Effector memory CD8-positive, alpha-beta T cell (primary cell): ENCODE results near the gene CEACAM7.
"Not testable (repeated sequence)": the region's sequence is repeated elsewhere in the genome, so short reads cannot be mapped to it uniquely, and the experiment has no call there.

Experiments used
- ATAC-seq: fragments of 150-1000 bp; cut with Tn5 transposase; replicated peaks from 2 replicates; pipeline ENCODE4 v1.10.0; 2021; ENCODE audit warnings: mild to moderate bottlenecking, moderate library complexity
- DNase-seq, 3 experiments: peaks; one replicate each; pipeline ENCODE4 v3.0.0; 2021
- H3K27ac Mint-ChIP-seq, 2 donors: one replicate each; pipeline ENCODE4 v1.8.0; 2022; ENCODE audit warnings: mild to moderate bottlenecking in 2 of 2, mixed read lengths in 2 of 2, moderate library complexity in 2 of 2
- H3K27me3 Mint-ChIP-seq, 2 donors: one replicate each; pipeline ENCODE4 v1.8.0; 2022; ENCODE audit warnings: mixed read lengths in 2 of 2
- H3K36me3 Mint-ChIP-seq: one replicate; pipeline ENCODE4 v1.8.0; 2022; ENCODE audit warnings: mild to moderate bottlenecking, moderate library complexity, mixed read lengths; ENCODE audit not compliant: insufficient read depth
- H3K4me1 Mint-ChIP-seq, 2 donors: one replicate each; pipeline ENCODE4 v1.8.0; 2022; ENCODE audit warnings: low read depth in 2 of 2, mixed read lengths in 2 of 2
- H3K4me3 Mint-ChIP-seq, 2 donors: one replicate each; pipeline ENCODE4 v1.8.0; 2022; ENCODE audit warnings: mild to moderate bottlenecking in 2 of 2, mixed read lengths in 2 of 2, moderate library complexity in 2 of 2
- H3K9me3 Mint-ChIP-seq, 2 donors: one replicate each; pipeline ENCODE4 v1.8.0; 2022; ENCODE audit warnings: mixed read lengths in 2 of 2
- total RNA-seq, 9 experiments: gene quantifications; one replicate each; lab custom pipeline; 2026; lab: John Stamatoyannopoulos, UW

Gene CEACAM7
- 0 reads per million in 9 experiments for total RNA-seq

- peaks cover 0 to 8% of the 10 kb centered on the region in 2 donors for H3K4me1 Mint-ChIP-seq
- DNase-seq, result no peak
- ATAC-seq, result no peak
- no peaks in the 10 kb centered on the region for H3K9me3 Mint-ChIP-seq
- no peak within 1 kb of the TSS for H3K4me3 Mint-ChIP-seq
- H3K27me3 Mint-ChIP-seq, result peaks cover 89 to 96% of the 10 kb centered on the region in 2 donors
- H3K36me3 Mint-ChIP-seq, result no peaks in the 10 kb centered on the region
- H3K27ac Mint-ChIP-seq, result no peak within 1 kb of the TSS
Measured at GRCh38 chr19:41688098-41688497, at the start of gene CEACAM7. CEACAM7 (minus strand) TSS chr19:41688270; CDS start chr19:41688165, 105 bp downstream.

DNA sequence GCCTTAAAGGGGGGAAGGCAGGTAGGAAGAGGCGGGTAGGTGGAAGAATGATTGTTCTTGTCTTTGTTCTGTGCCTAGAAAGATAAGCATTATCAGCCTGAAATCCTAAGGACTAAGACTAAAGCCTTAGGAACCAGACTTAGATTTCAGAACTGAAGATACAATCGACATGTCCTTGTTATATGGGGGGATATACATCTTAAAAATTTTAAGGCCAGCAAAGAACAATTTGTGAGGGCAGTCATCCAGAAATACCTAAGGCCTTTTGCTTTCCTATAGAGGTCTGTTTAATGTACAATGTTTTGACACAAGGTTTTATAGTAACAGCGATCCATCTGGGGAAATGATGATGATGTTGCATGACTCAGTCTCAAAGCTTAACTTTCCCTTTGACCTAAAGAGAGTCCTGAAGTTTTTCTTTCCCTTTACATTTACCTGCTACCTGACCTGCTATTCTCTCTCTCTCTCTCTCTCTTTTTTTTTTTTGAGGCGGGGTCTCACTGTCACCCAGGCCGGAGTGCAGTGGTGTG lies 47.1 kb upstream of the CEACAM7 start:
- no peaks in the 10 kb centered on the region for H3K9me3 Mint-ChIP-seq
- peaks cover 54 to 58% of the 10 kb centered on the region in 2 donors for H3K27me3 Mint-ChIP-seq
- H3K36me3 Mint-ChIP-seq, result no peaks in the 10 kb centered on the region
- H3K4me1 Mint-ChIP-seq, result no peaks in the 10 kb centered on the region
- no peak overlapping the region for H3K4me3 Mint-ChIP-seq
- ATAC-seq (no peak), DNase-seq (no peak)
- H3K27ac Mint-ChIP-seq, result no peak overlapping the region

DNA sequence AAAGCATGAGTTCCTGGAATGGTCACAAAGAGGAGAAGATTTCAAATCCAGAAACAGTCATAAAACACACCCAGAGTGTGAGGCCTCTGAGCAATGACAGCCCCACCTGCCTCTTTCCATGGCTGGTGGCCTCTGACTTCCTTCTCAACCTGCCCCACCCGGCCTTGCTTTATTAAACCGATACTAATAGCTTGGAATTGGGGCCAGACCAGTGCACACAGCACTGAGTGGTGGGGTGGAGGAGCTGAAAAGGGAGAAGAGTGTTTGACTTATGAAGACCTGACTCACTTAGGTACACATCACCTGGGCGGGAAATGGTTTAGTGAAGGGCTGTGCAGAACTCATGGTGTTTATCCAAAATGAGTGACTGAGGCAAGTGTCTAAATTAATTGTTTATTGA lies 46.5 kb upstream of the CEACAM7 start:
- Mint-ChIP-seq H3K9me3 (no peaks in the 10 kb centered on the region), H3K4me3 (no peak overlapping the region), H3K27me3 (peaks cover 48 to 58% of the 10 kb centered on the region in 2 donors), H3K36me3 (no peaks in the 10 kb centered on the region), H3K4me1 (no peaks in the 10 kb centered on the region), H3K27ac (no peak overlapping the region)
- ATAC-seq (no peak), DNase-seq (no peak)

DNA sequence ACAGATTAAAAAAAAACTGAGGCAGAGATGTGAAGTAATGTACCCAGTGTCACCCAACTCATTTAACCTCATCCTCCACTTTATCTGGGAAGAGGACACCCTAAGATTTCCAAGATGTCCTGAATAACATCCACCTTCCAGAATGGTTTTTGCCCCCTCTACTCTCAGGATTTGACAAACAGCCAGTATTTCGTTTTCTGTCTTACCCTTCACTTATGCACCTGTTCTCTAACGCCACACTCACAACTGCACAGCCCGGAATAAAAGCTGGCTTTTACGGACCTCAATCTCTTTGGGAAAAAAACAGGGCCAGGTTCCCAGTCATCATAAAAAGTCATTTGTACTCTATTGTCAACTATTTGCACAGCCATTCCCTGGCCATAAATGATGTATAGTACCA lies 46.1 kb upstream of the CEACAM7 start:
- Mint-ChIP-seq H3K4me1 (no peaks in the 10 kb centered on the region), H3K27ac (no peak overlapping the region), H3K9me3 (no peaks in the 10 kb centered on the region), H3K27me3 (peaks cover 44 to 58% of the 10 kb centered on the region in 2 donors), H3K36me3 (no peaks in the 10 kb centered on the region), H3K4me3 (no peak overlapping the region)
- ATAC-seq, result no peak
- no peak for DNase-seq

- H3K36me3 Mint-ChIP-seq, result no peaks in the 10 kb centered on the region
- no peak overlapping the region for H3K4me3 Mint-ChIP-seq
- no peak overlapping the region for H3K27ac Mint-ChIP-seq
- H3K27me3 Mint-ChIP-seq, result peaks cover 31 to 41% of the 10 kb centered on the region in 2 donors
- DNase-seq, result no peak
- no peak for ATAC-seq
- H3K4me1 Mint-ChIP-seq, result no peaks in the 10 kb centered on the region
- H3K9me3 Mint-ChIP-seq, result no peaks in the 10 kb centered on the region
Measured at GRCh38 chr19:41726493-41726892, 38.4 kb upstream of the CEACAM7 start.

DNA sequence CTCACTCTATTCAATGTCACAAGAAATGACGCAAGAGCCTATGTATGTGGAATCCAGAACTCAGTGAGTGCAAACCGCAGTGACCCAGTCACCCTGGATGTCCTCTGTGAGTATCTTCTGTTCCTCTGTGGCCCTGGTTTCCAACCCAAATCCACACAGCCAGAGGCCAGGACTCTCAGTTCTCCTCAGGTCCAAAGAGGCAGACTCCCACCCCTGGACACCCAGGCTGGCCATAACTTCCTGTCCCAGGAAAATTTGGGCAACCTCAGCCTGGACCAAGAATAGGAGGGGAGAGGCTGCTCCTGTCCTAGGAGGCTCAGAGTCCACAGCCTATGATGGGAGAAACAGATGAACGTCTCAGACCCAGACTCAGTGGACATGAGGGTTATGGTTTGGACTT lies 32.0 kb upstream of the CEACAM7 start:
- Mint-ChIP-seq H3K27ac (no peak overlapping the region), H3K27me3 (peaks cover 52 to 69% of the 10 kb centered on the region in 2 donors), H3K4me3 (no peak overlapping the region), H3K36me3 (no peaks in the 10 kb centered on the region), H3K9me3 (no peaks in the 10 kb centered on the region), H3K4me1 (no peaks in the 10 kb centered on the region)
- DNase-seq (no peak), ATAC-seq (no peak)

DNA sequence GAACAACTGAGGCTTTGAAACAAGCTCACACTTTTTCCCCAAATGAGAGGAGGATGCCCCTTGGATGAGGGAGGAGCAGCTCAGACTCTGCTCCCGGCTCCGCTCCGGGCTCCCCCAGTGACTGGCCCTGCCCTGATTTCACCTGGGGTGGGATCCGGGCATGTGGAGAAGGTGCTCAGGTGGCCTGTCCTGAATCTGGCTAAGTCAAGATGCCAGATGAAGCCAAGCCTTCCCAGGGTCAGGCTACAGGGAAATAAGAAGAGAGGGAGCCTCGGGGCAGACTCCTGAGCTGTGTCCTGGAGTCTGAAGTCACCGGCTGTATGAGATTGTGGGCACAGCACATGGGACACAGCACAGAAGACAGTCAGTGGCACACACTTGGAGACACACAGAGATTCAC lies 30.7 kb upstream of the CEACAM7 start:
- Mint-ChIP-seq H3K27ac (no peak overlapping the region), H3K4me1 (no peaks in the 10 kb centered on the region), H3K9me3 (no peaks in the 10 kb centered on the region), H3K27me3 (peaks cover 58 to 83% of the 10 kb centered on the region in 2 donors), H3K36me3 (no peaks in the 10 kb centered on the region), H3K4me3 (no peak overlapping the region)
- ATAC-seq (no peak), DNase-seq (no peak)

- H3K9me3 Mint-ChIP-seq, result no peaks in the 10 kb centered on the region
- H3K27ac Mint-ChIP-seq, result no peak overlapping the region
- DNase-seq (no peak), ATAC-seq (no peak)
- no peak overlapping the region for H3K4me3 Mint-ChIP-seq
- H3K27me3 Mint-ChIP-seq, result peaks cover 68 to 96% of the 10 kb centered on the region in 2 donors
- no peaks in the 10 kb centered on the region for H3K36me3 Mint-ChIP-seq
- no peaks in the 10 kb centered on the region for H3K4me1 Mint-ChIP-seq
Measured at GRCh38 chr19:41714598-41714997, 26.5 kb upstream of the CEACAM7 start.

DNA sequence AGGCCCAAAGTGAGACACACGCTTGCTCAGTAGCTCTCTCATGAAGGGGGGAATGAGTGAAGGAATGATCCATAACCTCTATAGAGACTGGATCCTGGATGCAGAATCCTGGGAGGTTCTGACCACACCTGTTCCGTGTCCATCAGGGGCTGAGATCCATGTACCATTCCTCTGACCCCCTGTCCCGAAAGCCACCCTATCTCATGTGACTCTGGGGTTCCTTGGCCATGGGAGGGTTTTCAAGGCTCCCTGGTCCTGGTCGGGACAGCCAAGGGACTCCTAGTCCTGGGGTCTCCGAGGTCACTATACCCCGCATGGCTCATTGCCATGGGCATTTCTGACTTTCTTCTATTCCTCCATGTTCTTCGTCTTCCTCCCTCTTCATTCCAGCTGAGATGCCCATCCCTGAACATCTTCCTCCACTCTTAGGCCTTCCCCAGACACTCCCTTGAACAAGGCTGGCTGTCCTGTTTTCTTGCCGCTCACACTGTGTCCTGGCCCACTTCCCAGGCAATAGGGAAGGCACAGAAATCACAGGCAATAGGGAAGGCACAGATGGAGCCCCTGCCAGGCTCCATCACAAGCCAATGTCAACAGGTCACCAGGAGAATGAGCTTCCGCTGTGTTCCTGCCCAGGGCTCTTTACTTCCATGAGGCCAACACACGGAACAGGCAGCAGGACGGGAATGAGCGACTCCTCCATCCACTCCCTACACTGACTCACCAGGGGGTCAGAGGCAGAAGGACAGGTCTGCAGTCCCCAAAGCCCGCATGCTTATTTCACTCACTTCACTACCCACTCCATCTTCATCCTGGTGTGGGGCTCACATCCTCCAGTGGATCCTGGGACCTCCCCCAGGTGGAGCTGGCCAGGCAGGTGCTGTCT lies 23.5 kb upstream of the CEACAM7 start:
- peaks cover 75 to 96% of the 10 kb centered on the region in 2 donors for H3K27me3 Mint-ChIP-seq

GRCh38 chr19:41709951-41710645 lies 22.0 kb upstream of the CEACAM7 start:
- H3K4me3 Mint-ChIP-seq, result no peak overlapping the region
- peaks cover 0 to 11% of the 10 kb centered on the region in 2 donors for H3K4me1 Mint-ChIP-seq
- DNase-seq (no peak), ATAC-seq (no peak)
- no peaks in the 10 kb centered on the region for H3K9me3 Mint-ChIP-seq
- peaks cover 80 to 96% of the 10 kb centered on the region in 2 donors for H3K27me3 Mint-ChIP-seq
- no peak overlapping the region for H3K27ac Mint-ChIP-seq
- H3K36me3 Mint-ChIP-seq, result peaks cover 3% of the 10 kb centered on the region

More for the DNA sequence above, 23.5 kb upstream of the CEACAM7 start:
- H3K9me3 Mint-ChIP-seq, result no peaks in the 10 kb centered on the region
- H3K36me3 Mint-ChIP-seq, result peaks cover 3% of the 10 kb centered on the region
- no peak overlapping the region for H3K4me3 Mint-ChIP-seq
- DNase-seq, result no peak
- H3K4me1 Mint-ChIP-seq, result peaks cover 0 to 6% of the 10 kb centered on the region in 2 donors
- ATAC-seq, result no peak
- H3K27ac Mint-ChIP-seq, result no peak overlapping the region

GRCh38 chr19:41709516-41709915 lies 21.4 kb upstream of the CEACAM7 start:
- not testable (repeated sequence) for DNase-seq, H3K4me3 Mint-ChIP-seq, H3K27ac Mint-ChIP-seq, ATAC-seq, H3K36me3 Mint-ChIP-seq, H3K9me3 Mint-ChIP-seq
- Mint-ChIP-seq H3K4me1 (peaks cover 0 to 11% of the 10 kb centered on the region in 2 donors), H3K27me3 (peaks cover 86 to 96% of the 10 kb centered on the region in 2 donors)

GRCh38 chr19:41708481-41708880 lies 20.4 kb upstream of the CEACAM7 start, which contains the start of gene CEACAM5:
CEACAM5 (plus strand) TSS chr19:41708626; CDS start chr19:41708732, 106 bp downstream.
- Mint-ChIP-seq H3K9me3 (no peaks in the 10 kb centered on the region), H3K36me3 (peaks cover 3% of the 10 kb centered on the region), H3K4me3 (no peak within 1 kb of the TSS), H3K27ac (no peak within 1 kb of the TSS), H3K27me3 (peaks cover 79 to 96% of the 10 kb centered on the region in 2 donors), H3K4me1 (peaks cover 0 to 11% of the 10 kb centered on the region in 2 donors)
- DNase-seq, result no peak
- no peak for ATAC-seq

GRCh38 chr19:41707871-41708371 lies 19.9 kb upstream of the CEACAM7 start:
- ATAC-seq (no peak), DNase-seq (no peak)
- peaks cover 3% of the 10 kb centered on the region for H3K36me3 Mint-ChIP-seq
- H3K9me3 Mint-ChIP-seq, result no peaks in the 10 kb centered on the region
- peaks cover 0 to 11% of the 10 kb centered on the region in 2 donors for H3K4me1 Mint-ChIP-seq
- peaks cover 78 to 96% of the 10 kb centered on the region in 2 donors for H3K27me3 Mint-ChIP-seq
- H3K27ac Mint-ChIP-seq, result no peak overlapping the region
- H3K4me3 Mint-ChIP-seq, result no peak overlapping the region
